KMS-11 (cell line): ENCODE data around the gene BHLHA9.
"Not testable (repeated sequence)": the region's sequence is repeated elsewhere in the genome, so short reads cannot be mapped to it uniquely, and the experiment has no call there.

ENCODE experiments used
- H2AFZ ChIP-seq: fragments of 200-600 bp; sonication (generic); 2 replicates; pipeline ENCODE4 v1.6.1; 2016; ENCODE audit warnings: antibody characterized with exemption, mixed run types, low read depth
- H3K27ac ChIP-seq: fragments of 200-600 bp; sonication (generic); 2 replicates; pipeline ENCODE4 v1.6.1; 2016; ENCODE audit warnings: mild to moderate bottlenecking, mixed run types
- H3K27me3 ChIP-seq: fragments of 200-600 bp; sonication (generic); 2 replicates; pipeline ENCODE4 v1.6.1; 2017; ENCODE audit warnings: mild to moderate bottlenecking, low read depth, mixed run types, moderate library complexity; ENCODE audit not compliant: insufficient read depth
- H3K36me3 ChIP-seq: fragments of 200-600 bp; sonication (generic); 2 replicates; pipeline ENCODE4 v1.6.1; 2017; ENCODE audit warnings: mild to moderate bottlenecking, mixed run types; ENCODE audit not compliant: insufficient read depth
- H3K4me1 ChIP-seq: fragments of 200-600 bp; sonication (generic); 2 replicates; pipeline ENCODE4 v1.6.1; 2016; ENCODE audit warnings: mild to moderate bottlenecking, low read depth, mixed run types; ENCODE audit not compliant: poor library complexity, severe bottlenecking
- H3K4me2 ChIP-seq: fragments of 200-600 bp; sonication (generic); 2 replicates; pipeline ENCODE4 v1.7.0; 2016; ENCODE audit warnings: mild to moderate bottlenecking, mixed run types
- H3K4me3 ChIP-seq: fragments of 200-600 bp; sonication (generic); IDR thresholded peaks from 2 replicates; pipeline ENCODE4 v1.6.1; 2017; ENCODE audit warnings: low read depth, low read length, mixed read lengths; ENCODE audit not compliant: insufficient read depth
- H3K79me2 ChIP-seq: fragments of 200-600 bp; sonication (generic); 2 replicates; pipeline ENCODE4 v1.6.1; 2016; ENCODE audit warnings: low read depth, mixed run types; ENCODE audit not compliant: insufficient read depth
- H3K9ac ChIP-seq: fragments of 200-600 bp; sonication (generic); 2 replicates; pipeline ENCODE4 v1.6.1; 2016; ENCODE audit warnings: mild to moderate bottlenecking, mixed run types
- H4K20me1 ChIP-seq: fragments of 200-600 bp; sonication (generic); 2 replicates; pipeline ENCODE4 v1.6.1; 2016; ENCODE audit warnings: mild to moderate bottlenecking, mixed run types; ENCODE audit not compliant: insufficient read depth
- CTCF ChIP-seq: fragments of 200-600 bp; sonication (generic); conservative IDR thresholded peaks from 2 replicates; pipeline ENCODE4 v1.6.1; 2017; ENCODE audit warnings: low read depth, mild to moderate bottlenecking, antibody characterized with exemption, low read length, moderate library complexity, mixed read lengths

BHLHA9 gene

GRCh38 chr17:1304962-1305563 is 34.8 kb downstream of the BHLHA9 start:
- H3K9ac ChIP-seq: no peak overlapping the region
- H3K27ac ChIP-seq: no peak overlapping the region
- no peaks in the 10 kb centered on the region for H3K79me2 ChIP-seq
- no peaks in the 10 kb centered on the region for H4K20me1 ChIP-seq
- TF ChIP-seq CTCF: no peak
- H2AFZ ChIP-seq: no peak overlapping the region
- no peaks in the 10 kb centered on the region for H3K36me3 ChIP-seq
- no peak overlapping the region for H3K4me2 ChIP-seq
- no peaks in the 10 kb centered on the region for H3K4me1 ChIP-seq
- peaks cover 45% of the 10 kb centered on the region for H3K27me3 ChIP-seq
- H3K4me3 ChIP-seq: no peak overlapping the region

- H4K20me1 ChIP-seq, H3K79me2 ChIP-seq, H3K4me2 ChIP-seq, H3K4me1 ChIP-seq, H2AFZ ChIP-seq, H3K27ac ChIP-seq, H3K9ac ChIP-seq, H3K4me3 ChIP-seq, H3K36me3 ChIP-seq: not testable (repeated sequence)
- H3K27me3 ChIP-seq: peaks cover 37% of the 10 kb centered on the region
Measured at GRCh38 chr17:1307829-1308228, 37.6 kb downstream of the BHLHA9 start.

- H3K79me2 ChIP-seq: no peaks in the 10 kb centered on the region
- H3K9ac ChIP-seq: no peak overlapping the region
- H4K20me1 ChIP-seq: no peaks in the 10 kb centered on the region
- H3K27ac ChIP-seq: no peak overlapping the region
- H3K4me1 ChIP-seq: no peaks in the 10 kb centered on the region
- H3K4me2 ChIP-seq: no peak overlapping the region
- no peak overlapping the region for H2AFZ ChIP-seq
- H3K4me3 ChIP-seq: no peak overlapping the region
- peaks cover 44% of the 10 kb centered on the region for H3K27me3 ChIP-seq
- no peaks in the 10 kb centered on the region for H3K36me3 ChIP-seq
- no peak for TF ChIP-seq CTCF
Measured at GRCh38 chr17:1312261-1312870, 42.1 kb downstream of the BHLHA9 start.

GRCh38 chr17:1313270-1314005 is 43.2 kb downstream of the BHLHA9 start:
- Histone ChIP-seq H3K36me3 (no peaks in the 10 kb centered on the region), H3K27ac (no peak overlapping the region), H2AFZ (no peak overlapping the region), H3K4me2 (no peak overlapping the region), H3K27me3 (peaks cover 42% of the 10 kb centered on the region), H3K4me1 (no peaks in the 10 kb centered on the region), H4K20me1 (no peaks in the 10 kb centered on the region), H3K9ac (no peak overlapping the region), H3K79me2 (no peaks in the 10 kb centered on the region), H3K4me3 (no peak overlapping the region)
- TF ChIP-seq CTCF: no peak

- H3K4me3 ChIP-seq: no peak overlapping the region
- no peak for TF ChIP-seq CTCF
- no peaks in the 10 kb centered on the region for H4K20me1 ChIP-seq
- peaks cover 56% of the 10 kb centered on the region for H3K27me3 ChIP-seq
- no peak overlapping the region for H3K27ac ChIP-seq
- H3K4me2 ChIP-seq: no peak overlapping the region
- H3K4me1 ChIP-seq: no peaks in the 10 kb centered on the region
- no peaks in the 10 kb centered on the region for H3K79me2 ChIP-seq
- H3K9ac ChIP-seq: no peak overlapping the region
- no peak overlapping the region for H2AFZ ChIP-seq
- no peaks in the 10 kb centered on the region for H3K36me3 ChIP-seq
Measured at GRCh38 chr17:1315409-1315808, 45.2 kb downstream of the BHLHA9 start.
